Measurements from ENCODE around the gene RWDD4.
A peak's percentile ranks its signal among the peaks of the same experiment; 100 is the strongest.

The RWDD4 gene

DNA sequence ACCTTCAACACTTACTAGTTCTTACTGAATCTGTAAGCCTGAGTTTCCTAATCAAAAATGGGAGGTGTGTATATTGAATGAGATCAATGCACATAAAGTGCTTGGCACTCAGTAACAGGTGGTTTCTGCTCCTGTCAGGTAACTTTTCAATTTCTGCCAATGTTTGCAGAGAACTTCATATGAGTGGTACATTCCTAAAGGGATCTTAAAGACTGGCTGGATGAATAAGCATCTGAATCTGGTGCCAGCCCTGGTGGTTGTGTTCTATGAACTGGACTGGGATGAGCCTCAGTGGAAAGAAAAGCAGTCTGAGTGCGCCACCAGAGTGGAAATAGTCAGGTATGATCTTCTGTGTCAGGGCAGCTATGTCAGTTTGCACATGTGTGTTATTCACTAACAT lies 7.1 kb upstream of the RWDD4 start:
- TF ChIP-seq CTCF (IDR thresholded peaks at IDR 0.05; ENCODE audit: low read depth, low read length, missing control alignments): no peak
- DNase-seq (ENCODE audit: extremely low read depth, low read depth): no peak
- no peak overlapping the region for H3K4me3 ChIP-seq (replicated peaks; ENCODE audit: low read depth, low read length)

DNA sequence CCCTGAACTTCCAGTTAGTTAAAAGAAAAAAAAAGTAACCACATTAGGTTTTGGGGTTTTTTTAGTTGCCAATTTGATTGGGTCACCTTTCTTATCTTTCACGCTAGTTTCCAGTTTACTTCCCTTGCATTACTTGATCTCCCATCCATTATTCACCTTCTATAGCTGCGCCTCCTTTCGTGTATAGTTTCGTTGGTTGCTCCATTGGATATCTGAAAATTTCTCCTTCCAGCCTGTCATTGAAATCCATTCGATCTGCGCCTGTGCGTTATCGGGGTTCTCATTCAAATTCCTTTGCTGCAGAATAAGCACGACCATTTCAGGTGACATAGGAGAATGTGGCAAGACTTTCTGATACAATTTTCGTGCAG lies 872 bp upstream of the RWDD4 start:
- DNase-seq (ENCODE audit: extremely low read depth, low read depth): no peak
- peak overlapping the region; percentile 94 for H3K4me3 ChIP-seq (replicated peaks; ENCODE audit: low read depth, low read length)
- TF ChIP-seq CTCF (IDR thresholded peaks at IDR 0.05; ENCODE audit: low read depth, low read length, missing control alignments): no peak

DNA sequence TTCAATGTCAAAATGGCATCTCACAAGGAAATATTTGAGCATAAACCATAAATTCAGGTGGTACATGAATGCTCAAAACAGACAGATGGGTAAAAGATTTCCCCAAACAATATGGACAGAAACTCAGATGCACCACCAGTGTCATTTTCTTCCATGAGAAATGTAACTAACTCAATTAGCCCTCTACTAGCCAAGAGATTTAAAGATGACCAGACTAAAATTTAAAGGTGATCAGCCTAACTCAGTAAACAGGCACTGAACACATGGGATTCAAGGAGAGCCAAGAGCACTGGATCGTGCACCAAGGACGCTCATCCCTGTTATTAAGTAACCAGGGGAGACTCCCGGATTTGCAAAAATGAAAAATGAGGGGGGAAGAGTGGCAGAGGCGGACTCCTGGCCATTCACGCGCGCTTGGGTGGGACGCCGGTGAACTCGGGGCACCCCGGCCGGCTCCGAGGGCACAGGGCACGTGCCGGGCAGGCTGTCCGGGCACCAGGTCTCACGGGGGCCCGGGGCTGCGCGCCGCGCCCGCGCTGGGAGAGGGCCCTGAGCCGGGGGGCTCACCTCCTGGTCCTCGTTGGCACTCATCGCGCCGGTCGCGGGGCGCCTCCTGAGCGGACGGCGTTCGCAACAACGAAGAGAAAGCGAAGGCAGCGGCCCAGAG lies 490 bp downstream of the RWDD4 start:
- H3K4me3 ChIP-seq (replicated peaks; ENCODE audit: low read depth, low read length): peak overlapping the region; percentile 94
- DNase-seq (ENCODE audit: extremely low read depth, low read depth): no peak
- TF ChIP-seq CTCF (IDR thresholded peaks at IDR 0.05; ENCODE audit: low read depth, low read length, missing control alignments): no peak

- peak overlapping the region; percentile 94 for H3K4me3 ChIP-seq (replicated peaks; ENCODE audit: low read depth, low read length)
- TF ChIP-seq CTCF (IDR thresholded peaks at IDR 0.05; ENCODE audit: low read depth, low read length, missing control alignments): no peak
- no peak for DNase-seq (ENCODE audit: extremely low read depth, low read depth)
Observed at GRCh38 chr4:183657564-183657963, 1.4 kb downstream of the RWDD4 start.

DNA sequence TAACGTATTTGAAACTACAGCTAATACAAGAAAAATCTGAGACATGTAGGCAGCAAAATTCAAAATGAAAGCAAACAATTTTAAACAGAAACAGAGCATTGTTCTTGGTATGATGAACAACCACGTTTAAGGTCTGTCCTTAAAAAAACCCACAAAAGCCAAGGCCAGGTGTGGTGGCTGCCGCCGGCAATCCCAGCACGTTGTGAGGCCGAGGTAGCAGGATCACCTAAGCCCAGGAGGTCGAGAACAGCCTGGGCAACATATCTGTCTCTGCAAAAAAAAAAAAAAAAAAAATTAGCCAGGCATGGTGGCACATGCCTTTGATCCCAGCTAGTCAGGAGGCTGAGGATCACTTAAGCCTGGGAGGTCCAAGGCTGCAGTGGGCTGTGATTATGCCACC lies 13.7 kb downstream of the RWDD4 start:
- no peak for DNase-seq (ENCODE audit: extremely low read depth, low read depth)
- no peak overlapping the region for H3K4me3 ChIP-seq (replicated peaks; ENCODE audit: low read depth, low read length)
- TF ChIP-seq CTCF (IDR thresholded peaks at IDR 0.05; ENCODE audit: low read depth, low read length, missing control alignments): no peak

GRCh38 chr4:183639291-183639690 lies 19.7 kb downstream of the RWDD4 start:
- no peak for DNase-seq (ENCODE audit: extremely low read depth, low read depth)
- H3K4me3 ChIP-seq (replicated peaks; ENCODE audit: low read depth, low read length): no peak overlapping the region
- TF ChIP-seq CTCF (IDR thresholded peaks at IDR 0.05; ENCODE audit: low read depth, low read length, missing control alignments): no peak

DNA sequence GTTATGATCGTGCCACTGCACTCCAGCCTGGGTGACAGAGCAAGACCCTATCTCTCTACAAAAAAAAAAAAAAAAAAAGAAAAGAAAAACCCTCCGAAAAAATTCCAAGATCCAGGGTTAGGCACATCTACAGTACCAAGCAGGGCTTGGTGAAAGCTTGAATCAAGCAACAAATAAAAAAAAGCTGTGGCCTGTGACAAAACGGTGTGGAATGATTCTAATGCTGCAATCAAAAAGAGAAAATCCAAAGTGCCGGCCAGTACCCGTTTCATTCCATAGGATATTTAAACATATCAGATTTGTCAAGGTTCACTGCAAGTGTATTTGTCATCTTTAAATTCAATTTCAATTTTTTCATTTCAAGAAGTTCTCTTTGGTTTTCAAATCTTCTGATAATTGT lies 20.5 kb downstream of the RWDD4 start:
- TF ChIP-seq CTCF (IDR thresholded peaks at IDR 0.05; ENCODE audit: low read depth, low read length, missing control alignments): no peak
- no peak overlapping the region for H3K4me3 ChIP-seq (replicated peaks; ENCODE audit: low read depth, low read length)
- no peak for DNase-seq (ENCODE audit: extremely low read depth, low read depth)
